Measurements from ENCODE around the gene CACNA1H.

The CACNA1H gene

GRCh38 chr16:1215574-1216295 is 62.8 kb downstream of the CACNA1H start:
- no peak for TF ChIP-seq CTCF (conservative IDR thresholded peaks at IDR 0.05; ENCODE audit: low read length)
- H3K4me3 ChIP-seq (ENCODE audit: low read length) = no peak overlapping the region
- no peak for DNase-seq (ENCODE audit: low read depth)

GRCh38 chr16:1216296-1216619 is 63.4 kb downstream of the CACNA1H start:
- H3K4me3 ChIP-seq (ENCODE audit: low read length) = no peak overlapping the region
- DNase-seq (ENCODE audit: low read depth) = no peak
- no peak for TF ChIP-seq CTCF (conservative IDR thresholded peaks at IDR 0.05; ENCODE audit: low read length)

GRCh38 chr16:1216681-1217400 is 63.9 kb downstream of the CACNA1H start:
- no peak for TF ChIP-seq CTCF (conservative IDR thresholded peaks at IDR 0.05; ENCODE audit: low read length)
- no peak for DNase-seq (ENCODE audit: low read depth)
- H3K4me3 ChIP-seq (ENCODE audit: low read length) = no peak overlapping the region

- TF ChIP-seq CTCF (conservative IDR thresholded peaks at IDR 0.05; ENCODE audit: low read length) = no peak
- no peak for DNase-seq (ENCODE audit: low read depth)
- no peak overlapping the region for H3K4me3 ChIP-seq (ENCODE audit: low read length)
Observed at GRCh38 chr16:1217526-1217925, 64.6 kb downstream of the CACNA1H start.

GRCh38 chr16:1218061-1218929 is 65.4 kb downstream of the CACNA1H start:
- no peak overlapping the region for H3K4me3 ChIP-seq (ENCODE audit: low read length)
- no peak for DNase-seq (ENCODE audit: low read depth)
- no peak for TF ChIP-seq CTCF (conservative IDR thresholded peaks at IDR 0.05; ENCODE audit: low read length)

GRCh38 chr16:1218930-1219611 is 66.2 kb downstream of the CACNA1H start:
- H3K4me3 ChIP-seq (ENCODE audit: low read length) = no peak overlapping the region
- no peak for DNase-seq (ENCODE audit: low read depth)
- no peak for TF ChIP-seq CTCF (conservative IDR thresholded peaks at IDR 0.05; ENCODE audit: low read length)

Measured in AG10803 (cell line).